ENCODE results near the gene GDPD3. TPM values are rescaled to one million over a fixed set of nuclear protein-coding genes. Genes with fewer than 3 reads are reported as not detected.

Gene GDPD3
- total and polyA plus RNA-seq, 2 of the 13 experiments (the other 11 are each of a cell fraction or from before 2014, with no cell fraction given), result 18.7 to 20.6 TPM

DNA sequence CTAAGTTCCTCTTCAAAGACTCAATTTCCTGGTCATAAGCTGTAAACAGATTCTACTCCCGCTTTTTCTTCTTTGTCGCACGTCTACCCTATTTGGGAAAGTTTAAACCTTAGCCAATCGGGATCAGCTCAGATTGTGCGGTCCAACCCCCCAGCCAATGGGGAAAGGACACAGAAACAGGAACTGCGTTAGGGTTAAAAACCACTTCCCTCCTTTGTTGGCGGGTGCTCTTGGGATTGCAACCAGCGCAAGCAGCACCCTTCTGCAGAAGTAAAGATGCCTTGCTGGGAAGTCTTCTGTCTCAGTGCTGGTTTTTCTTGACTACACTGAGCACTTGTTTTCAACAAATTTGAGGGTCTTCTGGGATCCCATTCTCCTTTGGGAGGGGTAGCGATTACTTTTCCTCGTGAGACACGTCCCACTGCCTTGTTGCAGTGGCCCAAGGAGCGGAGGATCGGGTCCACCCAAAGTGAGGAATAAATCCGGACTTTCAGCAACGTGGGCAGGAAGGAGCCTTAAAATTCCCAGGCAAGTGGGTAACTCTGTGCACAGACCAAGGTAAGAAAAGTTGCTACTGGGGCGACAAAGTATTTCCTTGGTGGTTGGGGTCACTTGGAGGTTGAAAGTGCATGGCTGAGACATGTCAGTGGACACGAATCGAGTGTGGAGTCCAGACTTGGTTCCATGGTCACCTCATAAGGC is 16.3 kb downstream of the GDPD3 start:
- CTCF ChIA-PET (ENCODE audit: low intra/inter-chr PET ratio, low total read pairs), result no interaction called here
- ATAC-seq (no peak), FAIRE-seq (no peak), DNase-seq (ENCODE audit: low spot score) (no peak)
- H3K4me2 ChIP-seq (ENCODE audit: low read depth, low read length), result peak overlapping the region; percentile 55; the same call in 1 of the 2 replicates
- H3K4me3 ChIP-seq (replicated peaks in 1 of 3; ENCODE audit: insufficient read depth in 1 of 3, low read depth in 2 of 3, low read length in 3 of 3), result peak overlapping the region in 1 of 3 experiments; percentile 24; a peak in 1 of 6 replicates
- in situ Hi-C loops (cut with HindIII; ENCODE audit: extremely low pct_ligation_motif_present, low pct_unique_long_range_greater_than_20kb), result loop anchor here (25.0 kb wide), 1 partner anchor 540 kb away; no protein-coding TSS in a partner anchor
- peak overlapping the region; percentile 53 for H3K27ac ChIP-seq (ENCODE audit: extremely low read length, insufficient read depth, low read length)
- no peak overlapping the region for H3K9ac ChIP-seq (ENCODE audit: insufficient read depth, low read depth, low read length)
- H3K4me1 ChIP-seq (ENCODE audit: insufficient read depth, low read length), result peaks cover 39% of the 10 kb centered on the region
- WGBS (ENCODE audit: low lambda C conversion rate), result 97% methylated on average over 18 of the region's 18 CpGs
- no peaks in the 10 kb centered on the region for H4K20me1 ChIP-seq (ENCODE audit: insufficient read depth, low read length)
- H2AFZ ChIP-seq (ENCODE audit: low read length), result no peak overlapping the region
- H3K36me3 ChIP-seq (replicated peaks in 1 of 2; ENCODE audit: control insufficient read depth in 1 of 2, insufficient read depth in 2 of 2, low read length in 2 of 2), result no peaks in the 10 kb centered on the region; a peak in 1 of 5 replicates
- no TSS peak for BruUV-seq (replicated peaks)
- POLR2A ChIA-PET, result interaction anchor here (1.0 to 3.0 kb wide), 4 partner anchors 15 to 86 kb away, joined by 3 to 18 read pairs (median 12); partner anchors contain the start of genes ALDOA, CORO1A and PPP4C
- intact Hi-C loops (cut with micrococcal nuclease; ENCODE audit: unreplicated experiment), result no loop called here
- peaks cover 12% of the 10 kb centered on the region for H3K9me3 ChIP-seq (ENCODE audit: low read length)
- no peaks in the 10 kb centered on the region for H3K79me2 ChIP-seq (ENCODE audit: insufficient read depth, low read length)
- H3K27me3 ChIP-seq (ENCODE audit: control insufficient read depth in 1 of 2, insufficient read depth in 2 of 2, low read length in 2 of 2), result no peaks in the 10 kb centered on the region; a peak in 1 of 5 replicates
- TF ChIP-seq NR3C1 (CRISPR knock-in tag; IDR thresholded peaks at IDR 0.05) (no peak), EED (CRISPR knock-in tag; IDR thresholded peaks at IDR 0.05) (0 out of 2 replicates have a peak, but pooled peaks have one; percentile 23), ZNF333 (CRISPR knock-in tag; IDR thresholded peaks at IDR 0.05; ENCODE audit: borderline replicate concordance) (0 out of 2 replicates have a peak, but pooled peaks have one; percentile 71), RFX3 (CRISPR knock-in tag; IDR thresholded peaks at IDR 0.05) (no peak), ZNF562 (CRISPR knock-in tag; IDR thresholded peaks at IDR 0.05; ENCODE audit: borderline replicate concordance) (peak; percentile 81; the same call in 1 of the 2 replicates)
- TF ChIP-seq, protein P1, sequence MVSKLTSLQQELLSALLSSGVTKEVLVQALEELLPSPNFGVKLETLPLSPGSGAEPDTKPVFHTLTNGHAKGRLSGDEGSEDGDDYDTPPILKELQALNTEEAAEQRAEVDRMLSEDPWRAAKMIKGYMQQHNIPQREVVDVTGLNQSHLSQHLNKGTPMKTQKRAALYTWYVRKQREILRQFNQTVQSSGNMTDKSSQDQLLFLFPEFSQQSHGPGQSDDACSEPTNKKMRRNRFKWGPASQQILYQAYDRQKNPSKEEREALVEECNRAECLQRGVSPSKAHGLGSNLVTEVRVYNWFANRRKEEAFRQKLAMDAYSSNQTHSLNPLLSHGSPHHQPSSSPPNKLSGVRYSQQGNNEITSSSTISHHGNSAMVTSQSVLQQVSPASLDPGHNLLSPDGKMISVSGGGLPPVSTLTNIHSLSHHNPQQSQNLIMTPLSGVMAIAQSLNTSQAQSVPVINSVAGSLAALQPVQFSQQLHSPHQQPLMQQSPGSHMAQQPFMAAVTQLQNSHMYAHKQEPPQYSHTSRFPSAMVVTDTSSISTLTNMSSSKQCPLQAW (CRISPR knock-in tag; IDR thresholded peaks at IDR 0.05), result peak; percentile 22; the same call in 1 of the 2 replicates
- TF ChIP-seq, protein P2, sequence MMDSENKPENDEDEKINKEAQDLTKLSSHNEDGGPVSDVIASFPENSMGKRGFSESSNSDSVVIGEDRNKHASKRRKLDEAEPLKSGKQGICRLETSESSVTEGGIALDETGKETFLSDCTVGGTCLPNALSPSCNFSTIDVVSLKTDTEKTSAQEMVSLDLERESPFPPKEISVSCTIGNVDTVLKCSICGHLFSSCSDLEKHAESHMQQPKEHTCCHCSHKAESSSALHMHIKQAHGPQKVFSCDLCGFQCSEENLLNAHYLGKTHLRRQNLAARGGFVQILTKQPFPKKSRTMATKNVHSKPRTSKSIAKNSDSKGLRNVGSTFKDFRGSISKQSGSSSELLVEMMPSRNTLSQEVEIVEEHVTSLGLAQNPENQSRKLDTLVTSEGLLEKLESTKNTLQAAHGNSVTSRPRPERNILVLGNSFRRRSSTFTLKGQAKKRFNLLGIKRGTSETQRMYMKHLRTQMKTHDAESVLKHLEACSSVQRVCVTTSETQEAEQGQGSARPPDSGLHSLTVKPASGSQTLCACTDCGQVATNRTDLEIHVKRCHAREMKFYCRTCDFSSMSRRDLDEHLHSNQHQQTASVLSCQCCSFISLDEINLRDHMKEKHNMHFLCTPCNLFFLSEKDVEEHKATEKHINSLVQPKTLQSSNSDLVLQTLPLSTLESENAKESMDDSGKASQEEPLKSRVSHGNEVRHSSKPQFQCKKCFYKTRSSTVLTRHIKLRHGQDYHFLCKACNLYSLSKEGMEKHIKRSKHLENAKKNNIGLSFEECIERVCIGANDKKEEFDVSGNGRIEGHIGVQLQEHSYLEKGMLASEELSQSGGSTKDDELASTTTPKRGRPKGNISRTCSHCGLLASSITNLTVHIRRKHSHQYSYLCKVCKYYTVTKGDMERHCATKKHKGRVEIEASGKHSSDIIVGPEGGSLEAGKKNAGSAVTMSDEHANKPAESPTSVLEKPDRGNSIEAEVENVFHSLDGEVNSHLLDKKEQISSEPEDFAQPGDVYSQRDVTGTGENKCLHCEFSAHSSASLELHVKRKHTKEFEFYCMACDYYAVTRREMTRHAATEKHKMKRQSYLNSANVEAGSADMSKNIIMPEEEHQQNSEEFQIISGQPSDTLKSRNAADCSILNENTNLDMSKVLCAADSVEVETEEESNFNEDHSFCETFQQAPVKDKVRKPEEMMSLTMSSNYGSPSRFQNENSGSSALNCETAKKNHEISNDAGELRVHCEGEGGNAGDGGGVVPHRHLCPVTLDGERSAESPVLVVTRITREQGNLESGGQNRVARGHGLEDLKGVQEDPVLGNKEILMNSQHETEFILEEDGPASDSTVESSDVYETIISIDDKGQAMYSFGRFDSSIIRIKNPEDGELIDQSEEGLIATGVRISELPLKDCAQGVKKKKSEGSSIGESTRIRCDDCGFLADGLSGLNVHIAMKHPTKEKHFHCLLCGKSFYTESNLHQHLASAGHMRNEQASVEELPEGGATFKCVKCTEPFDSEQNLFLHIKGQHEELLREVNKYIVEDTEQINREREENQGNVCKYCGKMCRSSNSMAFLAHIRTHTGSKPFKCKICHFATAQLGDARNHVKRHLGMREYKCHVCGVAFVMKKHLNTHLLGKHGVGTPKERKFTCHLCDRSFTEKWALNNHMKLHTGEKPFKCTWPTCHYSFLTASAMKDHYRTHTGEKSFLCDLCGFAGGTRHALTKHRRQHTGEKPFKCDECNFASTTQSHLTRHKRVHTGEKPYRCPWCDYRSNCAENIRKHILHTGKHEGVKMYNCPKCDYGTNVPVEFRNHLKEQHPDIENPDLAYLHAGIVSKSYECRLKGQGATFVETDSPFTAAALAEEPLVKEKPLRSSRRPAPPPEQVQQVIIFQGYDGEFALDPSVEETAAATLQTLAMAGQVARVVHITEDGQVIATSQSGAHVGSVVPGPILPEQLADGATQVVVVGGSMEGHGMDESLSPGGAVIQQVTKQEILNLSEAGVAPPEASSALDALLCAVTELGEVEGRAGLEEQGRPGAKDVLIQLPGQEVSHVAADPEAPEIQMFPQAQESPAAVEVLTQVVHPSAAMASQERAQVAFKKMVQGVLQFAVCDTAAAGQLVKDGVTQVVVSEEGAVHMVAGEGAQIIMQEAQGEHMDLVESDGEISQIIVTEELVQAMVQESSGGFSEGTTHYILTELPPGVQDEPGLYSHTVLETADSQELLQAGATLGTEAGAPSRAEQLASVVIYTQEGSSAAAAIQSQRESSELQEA (CRISPR knock-in tag; IDR thresholded peaks at IDR 0.05; ENCODE audit: not compliant biosample characterization), result no peak

Data from HepG2 (cell line).